MM.1S (cell line): ENCODE results near the gene SULT2A1.

Experiments
- DNase-seq: peaks from one replicate; pipeline ENCODE4 v3.0.0-alpha.2; 2015
- H2AFZ ChIP-seq: fragments of 300-600 bp; sonication (generic); 2 replicates; pipeline ENCODE4 v1.6.0; 2016; ENCODE audit warnings: antibody characterized with exemption, low read length
- H3F3A ChIP-seq: fragments of 300-600 bp; sonication (generic); 2 replicates; pipeline ENCODE4 v1.6.1; 2016; ENCODE audit warnings: mild to moderate bottlenecking, antibody characterized with exemption, low read length, moderate library complexity, mixed read lengths; ENCODE audit not compliant: insufficient read depth
- H3K27ac ChIP-seq: fragments of 300-600 bp; sonication (generic); 2 replicates; pipeline ENCODE4 v1.5.1; 2016; ENCODE audit warnings: mild to moderate bottlenecking, low read length
- H3K27me3 ChIP-seq: fragments of 300-600 bp; sonication (generic); replicated peaks from 2 replicates; pipeline ENCODE4 v1.6.0; 2016; ENCODE audit warnings: low read length; ENCODE audit not compliant: insufficient read depth
- H3K36me3 ChIP-seq: fragments of 300-600 bp; sonication (generic); replicated peaks from 2 replicates; pipeline ENCODE4 v1.6.1; 2016; ENCODE audit warnings: mild to moderate bottlenecking, low read length, mixed read lengths; ENCODE audit not compliant: insufficient read depth
- H3K4me1 ChIP-seq: fragments of 300-600 bp; sonication (generic); 2 replicates; pipeline ENCODE4 v1.6.1; 2016; ENCODE audit warnings: low read length, mixed read lengths
- H3K4me2 ChIP-seq: fragments of 300-600 bp; sonication (generic); 2 replicates; pipeline ENCODE4 v1.6.0; 2016; ENCODE audit warnings: low read depth, low read length
- H3K4me3 ChIP-seq: fragments of 300-600 bp; sonication (generic); 2 replicates; pipeline ENCODE4 v1.5.1; 2016; ENCODE audit warnings: low read length, mixed read lengths
- H3K79me2 ChIP-seq: fragments of 300-600 bp; sonication (generic); 2 replicates; pipeline ENCODE4 v1.6.1; 2016; ENCODE audit warnings: mixed run types, low read length, mixed read lengths
- H3K9ac ChIP-seq: fragments of 300-600 bp; sonication (generic); 2 replicates; pipeline ENCODE4 v1.6.1; 2016; ENCODE audit warnings: low read length, mixed read lengths
- H3K9me2 ChIP-seq: fragments of 300-600 bp; sonication (generic); replicated peaks from 2 replicates; pipeline ENCODE4 v1.6.1; 2016; ENCODE audit warnings: mild to moderate bottlenecking, low read length, mixed read lengths; ENCODE audit not compliant: insufficient read depth
- H3K9me3 ChIP-seq: fragments of 300-600 bp; sonication (generic); replicated peaks from 2 replicates; pipeline ENCODE4 v1.6.1; 2016; ENCODE audit warnings: mild to moderate bottlenecking, low read length, mixed read lengths; ENCODE audit not compliant: insufficient read depth
- H4K20me1 ChIP-seq: fragments of 300-600 bp; sonication (generic); 2 replicates; pipeline ENCODE4 v1.6.1; 2016; ENCODE audit warnings: mild to moderate bottlenecking, low read length, moderate library complexity, mixed read lengths; ENCODE audit not compliant: insufficient read depth
- EZH2 ChIP-seq: fragments of 300-600 bp; sonication (generic); optimal IDR thresholded peaks from 2 replicates; pipeline ENCODE3; 2017; ENCODE audit warnings: low read depth, mild to moderate bottlenecking, antibody characterized with exemption, low read length, mixed read lengths
- EZH2phosphoT487 ChIP-seq: fragments of 300-600 bp; sonication (generic); IDR thresholded peaks from 2 replicates; pipeline ENCODE4 v1.6.1; 2018; ENCODE audit warnings: antibody characterized with exemption, low read length
- TF ChIP-seq, protein P1 (sequence below): fragments of 300-600 bp; sonication (generic); IDR thresholded peaks from 2 replicates; pipeline ENCODE4 v1.5.1; 2016; ENCODE audit warnings: antibody characterized with exemption, low read length, mixed read lengths

The SULT2A1 gene

DNA sequence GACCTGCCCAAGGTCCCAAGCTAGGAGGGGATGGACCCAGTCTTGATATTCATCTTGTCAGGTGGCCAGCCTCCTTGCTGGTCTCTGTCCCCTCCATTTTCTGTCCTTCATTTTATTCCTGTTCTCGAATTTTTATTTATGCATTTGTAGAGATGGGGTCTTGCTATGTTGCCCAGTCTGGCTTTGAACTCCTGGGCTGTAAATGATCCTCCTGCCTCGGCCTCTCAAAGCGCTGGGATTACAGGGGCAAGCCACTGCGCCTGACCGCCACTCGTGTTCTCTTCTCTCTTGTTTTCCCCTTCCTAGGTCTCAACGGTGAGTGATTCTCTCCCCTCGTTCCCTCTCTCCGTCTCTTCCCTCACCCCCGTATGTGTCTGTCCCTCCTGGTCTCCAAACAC lies 37.7 kb downstream of the SULT2A1 start:
- H3K27me3 ChIP-seq: peaks cover 89% of the 10 kb centered on the region
- H3K79me2 ChIP-seq: no peaks in the 10 kb centered on the region
- H3K9me2 ChIP-seq: no peaks in the 10 kb centered on the region
- no peak overlapping the region for H3K4me3 ChIP-seq
- no peak overlapping the region for H3K4me2 ChIP-seq
- H3K27ac ChIP-seq: no peak overlapping the region
- H3F3A ChIP-seq: no peaks in the 10 kb centered on the region
- H4K20me1 ChIP-seq: no peaks in the 10 kb centered on the region
- H3K9ac ChIP-seq: no peak overlapping the region
- no peaks in the 10 kb centered on the region for H3K4me1 ChIP-seq
- no peaks in the 10 kb centered on the region for H3K9me3 ChIP-seq
- TF ChIP-seq EZH2phosphoT487 (no peak), EZH2 (no peak)
- TF ChIP-seq, protein P1, sequence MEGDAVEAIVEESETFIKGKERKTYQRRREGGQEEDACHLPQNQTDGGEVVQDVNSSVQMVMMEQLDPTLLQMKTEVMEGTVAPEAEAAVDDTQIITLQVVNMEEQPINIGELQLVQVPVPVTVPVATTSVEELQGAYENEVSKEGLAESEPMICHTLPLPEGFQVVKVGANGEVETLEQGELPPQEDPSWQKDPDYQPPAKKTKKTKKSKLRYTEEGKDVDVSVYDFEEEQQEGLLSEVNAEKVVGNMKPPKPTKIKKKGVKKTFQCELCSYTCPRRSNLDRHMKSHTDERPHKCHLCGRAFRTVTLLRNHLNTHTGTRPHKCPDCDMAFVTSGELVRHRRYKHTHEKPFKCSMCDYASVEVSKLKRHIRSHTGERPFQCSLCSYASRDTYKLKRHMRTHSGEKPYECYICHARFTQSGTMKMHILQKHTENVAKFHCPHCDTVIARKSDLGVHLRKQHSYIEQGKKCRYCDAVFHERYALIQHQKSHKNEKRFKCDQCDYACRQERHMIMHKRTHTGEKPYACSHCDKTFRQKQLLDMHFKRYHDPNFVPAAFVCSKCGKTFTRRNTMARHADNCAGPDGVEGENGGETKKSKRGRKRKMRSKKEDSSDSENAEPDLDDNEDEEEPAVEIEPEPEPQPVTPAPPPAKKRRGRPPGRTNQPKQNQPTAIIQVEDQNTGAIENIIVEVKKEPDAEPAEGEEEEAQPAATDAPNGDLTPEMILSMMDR: no peak
- no peak overlapping the region for H2AFZ ChIP-seq
- no peaks in the 10 kb centered on the region for H3K36me3 ChIP-seq
- no peak for DNase-seq

GRCh38 chr19:47842941-47843340 lies 43.2 kb downstream of the SULT2A1 start:
- no peak overlapping the region; the same call in 1 of the 2 replicates for H2AFZ ChIP-seq

DNA sequence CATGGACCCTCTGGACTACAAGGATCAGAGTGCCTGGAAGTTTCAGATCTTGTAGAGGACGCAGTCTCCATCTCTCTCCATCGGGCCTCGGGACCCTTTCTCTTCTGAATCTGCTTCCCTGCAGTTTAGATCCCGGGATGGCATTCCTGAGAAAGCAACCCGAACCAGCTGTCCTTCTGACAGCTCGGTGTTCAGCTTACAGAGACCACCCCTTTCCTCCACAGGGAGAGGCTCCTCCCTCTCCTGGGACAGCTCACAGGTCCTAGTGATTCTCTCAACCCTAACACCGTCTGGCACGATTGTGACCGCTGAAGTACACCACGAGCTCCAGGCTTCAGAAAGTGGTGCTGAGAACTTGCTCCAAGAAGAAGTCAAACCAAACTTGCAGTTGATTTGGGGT lies 46.2 kb downstream of the SULT2A1 start:
- Histone ChIP-seq H4K20me1 (no peaks in the 10 kb centered on the region), H3K9me3 (no peaks in the 10 kb centered on the region), H3K4me2 (no peak overlapping the region)

More at GRCh38 chr19:47842941-47843340, 43.2 kb downstream of the SULT2A1 start:
- H3K4me1 ChIP-seq: no peaks in the 10 kb centered on the region
- DNase-seq: no peak
- no peaks in the 10 kb centered on the region for H3K9me2 ChIP-seq
- no peaks in the 10 kb centered on the region for H3F3A ChIP-seq
- no peaks in the 10 kb centered on the region for H4K20me1 ChIP-seq
- H3K27me3 ChIP-seq: peaks cover 80% of the 10 kb centered on the region
- H3K4me2 ChIP-seq: no peak overlapping the region
- H3K9ac ChIP-seq: no peak overlapping the region
- no peak overlapping the region for H3K27ac ChIP-seq
- no peaks in the 10 kb centered on the region for H3K79me2 ChIP-seq
- TF ChIP-seq, protein P1: no peak
- TF ChIP-seq EZH2 (no peak), EZH2phosphoT487 (no peak)
- H3K36me3 ChIP-seq: no peaks in the 10 kb centered on the region
- no peaks in the 10 kb centered on the region for H3K9me3 ChIP-seq
- no peak overlapping the region for H3K4me3 ChIP-seq

More for the DNA sequence above, 46.2 kb downstream of the SULT2A1 start:
- Histone ChIP-seq H3K4me1 (no peaks in the 10 kb centered on the region), H3K27ac (no peak overlapping the region), H3K9ac (no peak overlapping the region), H3K4me3 (no peak overlapping the region), H2AFZ (no peak overlapping the region), H3K36me3 (no peaks in the 10 kb centered on the region), H3K9me2 (no peaks in the 10 kb centered on the region), H3K27me3 (peaks cover 58% of the 10 kb centered on the region), H3F3A (no peaks in the 10 kb centered on the region), H3K79me2 (no peaks in the 10 kb centered on the region)
- TF ChIP-seq EZH2phosphoT487: no peak
- TF ChIP-seq, protein P1: no peak
- no peak for TF ChIP-seq EZH2
- DNase-seq: no peak
